ENCODE measurements around the gene WWTR1. TPM values are rescaled to one million over a fixed set of nuclear protein-coding genes. Genes with fewer than 3 reads are reported as not detected.
A peak's percentile ranks its signal among the peaks of the same experiment; 100 is the strongest.

The WWTR1 gene
- total and polyA plus RNA-seq, 8 donors = 15.4 to 116 (median 61.4) TPM

- peaks cover 19 to 59% (median 43%) of the 10 kb centered on the region in 4 donors for H3K4me1 ChIP-seq
- intact Hi-C loops (cut with DNase I; ENCODE audit: low total_unique reads) = no loop called here
- no peaks in the 10 kb centered on the region for H3K9me3 ChIP-seq
- no peak overlapping the region for H3K4me3 ChIP-seq
- TF ChIP-seq EP300 (IDR thresholded peaks at IDR 0.05) (no peak), POLR2A (IDR thresholded peaks at IDR 0.05) (no peak), POLR2AphosphoS5 (IDR thresholded peaks at IDR 0.05) (no peak)
- TF ChIP-seq, protein P1, sequence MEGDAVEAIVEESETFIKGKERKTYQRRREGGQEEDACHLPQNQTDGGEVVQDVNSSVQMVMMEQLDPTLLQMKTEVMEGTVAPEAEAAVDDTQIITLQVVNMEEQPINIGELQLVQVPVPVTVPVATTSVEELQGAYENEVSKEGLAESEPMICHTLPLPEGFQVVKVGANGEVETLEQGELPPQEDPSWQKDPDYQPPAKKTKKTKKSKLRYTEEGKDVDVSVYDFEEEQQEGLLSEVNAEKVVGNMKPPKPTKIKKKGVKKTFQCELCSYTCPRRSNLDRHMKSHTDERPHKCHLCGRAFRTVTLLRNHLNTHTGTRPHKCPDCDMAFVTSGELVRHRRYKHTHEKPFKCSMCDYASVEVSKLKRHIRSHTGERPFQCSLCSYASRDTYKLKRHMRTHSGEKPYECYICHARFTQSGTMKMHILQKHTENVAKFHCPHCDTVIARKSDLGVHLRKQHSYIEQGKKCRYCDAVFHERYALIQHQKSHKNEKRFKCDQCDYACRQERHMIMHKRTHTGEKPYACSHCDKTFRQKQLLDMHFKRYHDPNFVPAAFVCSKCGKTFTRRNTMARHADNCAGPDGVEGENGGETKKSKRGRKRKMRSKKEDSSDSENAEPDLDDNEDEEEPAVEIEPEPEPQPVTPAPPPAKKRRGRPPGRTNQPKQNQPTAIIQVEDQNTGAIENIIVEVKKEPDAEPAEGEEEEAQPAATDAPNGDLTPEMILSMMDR (IDR thresholded peaks at IDR 0.05) = no peak
- peak overlapping the region in 4 of 5 donors; percentile 69 to 87 (median 79) for H3K27ac ChIP-seq
- no peaks in the 10 kb centered on the region for H3K27me3 ChIP-seq
- 89 to 98% (median 95%) methylated on average over 4 of the region's 4 CpGs for WGBS, 5 donors
- H3K36me3 ChIP-seq = no peaks in the 10 kb centered on the region
- DNase-seq = no peak
Observed at GRCh38 chr3:149548669-149549065, 109.2 kb downstream of the WWTR1 start.

GRCh38 chr3:149547954-149548668 lies 109.7 kb downstream of the WWTR1 start:
- Histone ChIP-seq H3K9me3 (no peaks in the 10 kb centered on the region), H3K4me1 (peaks cover 16 to 55% (median 39%) of the 10 kb centered on the region in 4 donors), H3K27ac (peak overlapping the region; percentile 69 to 87 (median 75)), H3K27me3 (no peaks in the 10 kb centered on the region), H3K36me3 (no peaks in the 10 kb centered on the region), H3K4me3 (no peak overlapping the region)
- TF ChIP-seq, protein P1 (IDR thresholded peaks at IDR 0.05) = no peak
- TF ChIP-seq POLR2A (IDR thresholded peaks at IDR 0.05) (no peak), POLR2AphosphoS5 (IDR thresholded peaks at IDR 0.05) (peak; percentile 56 to 79 (median 58)), EP300 (IDR thresholded peaks at IDR 0.05) (peak; percentile 54)
- intact Hi-C loops (cut with DNase I; ENCODE audit: low total_unique reads) = no loop called here
- WGBS, 5 donors = 29 to 41% (median 34%) methylated on average over 13 of the region's 13 CpGs
- DNase-seq = peak; percentile 58 to 79

- DNase-seq = peak in 1 of 2 donors; percentile 89
- H3K4me1 ChIP-seq = peaks cover 16 to 55% (median 38%) of the 10 kb centered on the region in 4 donors
- 31 to 60% (median 39%) methylated on average over 9 of the region's 9 CpGs for WGBS, 5 donors
- peak in 2 of 3 donors; percentile 34 to 40 for TF ChIP-seq POLR2AphosphoS5 (IDR thresholded peaks at IDR 0.05)
- TF ChIP-seq EP300 (IDR thresholded peaks at IDR 0.05) = no peak
- H3K36me3 ChIP-seq = peaks cover 0 to under 1% (median 0%) of the 10 kb centered on the region in 4 donors
- H3K27ac ChIP-seq = peak overlapping the region; percentile 37 to 87 (median 75)
- H3K4me3 ChIP-seq = peak overlapping the region in 1 of 4 donors; percentile 7
- no peaks in the 10 kb centered on the region for H3K27me3 ChIP-seq
- H3K9me3 ChIP-seq = no peaks in the 10 kb centered on the region
- intact Hi-C loops (cut with DNase I; ENCODE audit: low total_unique reads) = no loop called here
Observed at GRCh38 chr3:149547413-149547812, 110.4 kb downstream of the WWTR1 start.

- H3K27ac ChIP-seq = peak overlapping the region in 1 of 5 donors; percentile 87
- no peak for DNase-seq
- WGBS, 5 donors = 84 to 98% (median 91%) methylated on average over 2 of the region's 2 CpGs
Observed at GRCh38 chr3:149545049-149545448, 112.8 kb downstream of the WWTR1 start.

More at GRCh38 chr3:149545049-149545448, 112.8 kb downstream of the WWTR1 start:
- Histone ChIP-seq H3K4me3 (no peak overlapping the region), H3K9me3 (no peaks in the 10 kb centered on the region), H3K27me3 (no peaks in the 10 kb centered on the region), H3K36me3 (peaks cover 0 to 15% (median 14%) of the 10 kb centered on the region in 4 donors), H3K4me1 (peaks cover 20 to 75% (median 46%) of the 10 kb centered on the region in 4 donors)
- intact Hi-C loops (cut with DNase I; ENCODE audit: low total_unique reads) = no loop called here
- TF ChIP-seq, protein P1 (IDR thresholded peaks at IDR 0.05) = no peak
- TF ChIP-seq POLR2A (IDR thresholded peaks at IDR 0.05) (no peak), EP300 (IDR thresholded peaks at IDR 0.05) (no peak), POLR2AphosphoS5 (IDR thresholded peaks at IDR 0.05) (no peak)
